ENCODE data around the gene HOXD1.

DNA sequence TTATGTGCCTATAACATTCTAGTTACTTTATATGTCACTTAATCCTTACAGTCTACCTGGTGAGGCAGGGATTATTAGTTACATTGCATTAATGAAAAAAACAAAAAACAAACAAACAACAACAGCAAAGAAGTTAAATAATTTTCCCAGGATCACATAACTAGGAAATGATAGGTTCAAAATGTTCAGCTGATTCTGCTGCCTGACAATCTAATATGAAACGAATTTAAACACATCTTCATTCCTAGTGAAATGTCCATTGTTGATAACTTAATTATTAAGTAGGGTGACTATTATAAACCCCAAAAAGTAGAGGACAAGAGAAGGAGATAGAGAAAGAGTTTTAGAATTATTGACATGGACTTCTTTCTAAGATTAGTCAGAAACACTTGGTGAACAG lies 22.6 kb downstream of the HOXD1 start:
- no peak for TF ChIP-seq SIN3A (IDR thresholded peaks at IDR 0.05; ENCODE audit: borderline replicate concordance, insufficient read depth, low read length)
- TF ChIP-seq POLR2AphosphoS5 (IDR thresholded peaks at IDR 0.05; ENCODE audit: low read depth, low read length): no peak
- no peak for TF ChIP-seq TAF1 (IDR thresholded peaks at IDR 0.05; ENCODE audit: borderline replicate concordance, insufficient read depth, low read length)
- TF ChIP-seq FOXP2 (optimal IDR thresholded peaks at IDR 0.05; ENCODE audit: borderline replicate concordance, extremely low read depth, extremely low read length, insufficient read depth): no peak

Data from PFSK-1 (cell line).